HG03066 (cell line): ENCODE results near the gene MST1.
"Not testable (repeated sequence)": the region's sequence is repeated elsewhere in the genome, so short reads cannot be mapped to it uniquely, and the experiment has no call there.

Experiments used
- ATAC-seq: cut with Tn5 transposase; IDR thresholded peaks from one replicate; pipeline ENCODE4 v1.9.1; 2021; ENCODE audit warnings: low read depth; ENCODE audit not compliant: unreplicated experiment

Gene MST1

DNA sequence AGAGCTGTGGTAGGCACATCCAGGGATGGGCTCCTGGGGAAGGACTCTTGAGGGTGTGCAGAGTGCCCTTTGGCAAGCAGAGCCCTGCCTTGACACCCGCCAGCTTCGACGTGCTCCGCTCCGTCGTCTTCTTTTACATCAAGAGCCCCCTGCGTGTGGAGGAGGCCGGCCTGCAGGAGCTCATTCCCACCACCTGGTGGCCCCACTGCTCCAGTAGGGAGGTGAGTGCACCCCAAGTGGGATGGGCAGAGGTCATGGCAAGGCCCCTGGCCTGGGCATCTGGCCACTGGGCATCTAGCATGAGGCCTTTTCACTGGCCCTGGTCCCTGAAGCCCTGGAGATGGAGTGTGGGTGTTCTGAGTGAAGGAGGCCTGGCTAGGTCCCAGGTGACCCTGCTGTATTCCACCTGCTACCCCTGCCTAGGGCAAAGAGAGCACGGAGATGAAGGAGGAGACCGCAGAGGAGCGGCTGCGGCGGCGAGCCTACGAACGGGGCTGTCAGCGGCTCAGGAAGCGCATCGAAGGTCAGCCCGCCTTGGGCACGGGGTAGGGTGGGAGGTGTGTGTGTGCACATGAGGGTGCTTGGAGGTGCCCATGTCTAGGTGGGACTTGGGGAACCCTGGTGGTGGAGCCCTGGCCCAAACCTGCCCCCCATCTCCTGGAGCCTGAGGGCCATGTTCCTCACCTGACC, 12.3 kb upstream of the MST1 start:
- no peak for ATAC-seq

DNA sequence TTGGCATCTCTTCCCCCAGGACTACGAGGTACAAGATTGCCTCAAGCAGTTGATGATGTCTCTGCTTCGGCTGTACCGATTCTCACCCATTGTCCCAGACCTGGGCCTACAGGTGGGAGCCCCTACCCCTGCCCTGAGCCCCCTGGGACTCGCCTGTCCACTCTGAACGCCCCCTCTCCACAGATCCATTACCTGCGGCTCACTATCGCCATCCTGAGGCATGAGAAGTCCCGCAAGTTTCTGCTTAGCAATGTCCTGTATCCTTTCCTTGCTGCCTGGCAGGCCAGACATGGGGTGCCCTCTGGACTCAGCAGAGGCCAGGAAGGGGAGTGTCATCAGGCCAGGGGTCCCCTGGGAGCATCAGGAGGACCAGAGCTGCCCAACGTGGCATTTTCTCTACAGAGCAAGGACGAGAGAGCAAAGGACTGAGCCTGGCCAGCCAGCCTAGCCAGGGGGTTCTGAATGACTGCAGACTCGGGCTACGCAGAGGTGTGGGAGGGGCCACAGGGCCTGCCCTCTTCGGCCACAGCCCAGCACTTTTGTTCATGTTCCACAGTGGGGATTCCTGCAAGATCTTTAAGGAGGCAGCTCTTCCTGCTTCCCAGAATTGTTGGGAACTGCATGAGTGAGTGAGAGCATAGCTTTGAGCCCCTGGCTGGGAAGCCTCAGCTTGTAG, 11.3 kb upstream of the MST1 start:
- no peak for ATAC-seq

DNA sequence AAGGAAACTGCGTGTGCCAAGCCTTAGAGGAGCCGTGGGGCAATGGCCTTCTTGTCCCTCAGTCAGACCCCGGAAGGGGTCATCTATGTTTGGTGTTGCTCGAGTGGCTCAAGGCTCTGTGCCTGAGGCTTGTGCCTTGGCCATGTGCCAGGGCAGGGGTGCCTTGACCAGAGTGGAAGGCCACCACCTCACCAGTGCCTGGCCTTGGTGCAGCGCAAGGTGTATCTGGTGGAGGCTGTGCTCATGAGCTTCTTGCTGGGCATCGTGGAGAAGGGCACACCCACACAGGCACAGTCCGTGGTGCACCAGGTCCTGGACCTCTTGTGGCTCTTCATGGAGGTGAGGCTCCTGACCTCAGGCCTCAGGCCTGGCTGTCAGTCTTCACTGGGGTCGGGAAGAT, 10.7 kb upstream of the MST1 start:
- ATAC-seq = no peak

DNA sequence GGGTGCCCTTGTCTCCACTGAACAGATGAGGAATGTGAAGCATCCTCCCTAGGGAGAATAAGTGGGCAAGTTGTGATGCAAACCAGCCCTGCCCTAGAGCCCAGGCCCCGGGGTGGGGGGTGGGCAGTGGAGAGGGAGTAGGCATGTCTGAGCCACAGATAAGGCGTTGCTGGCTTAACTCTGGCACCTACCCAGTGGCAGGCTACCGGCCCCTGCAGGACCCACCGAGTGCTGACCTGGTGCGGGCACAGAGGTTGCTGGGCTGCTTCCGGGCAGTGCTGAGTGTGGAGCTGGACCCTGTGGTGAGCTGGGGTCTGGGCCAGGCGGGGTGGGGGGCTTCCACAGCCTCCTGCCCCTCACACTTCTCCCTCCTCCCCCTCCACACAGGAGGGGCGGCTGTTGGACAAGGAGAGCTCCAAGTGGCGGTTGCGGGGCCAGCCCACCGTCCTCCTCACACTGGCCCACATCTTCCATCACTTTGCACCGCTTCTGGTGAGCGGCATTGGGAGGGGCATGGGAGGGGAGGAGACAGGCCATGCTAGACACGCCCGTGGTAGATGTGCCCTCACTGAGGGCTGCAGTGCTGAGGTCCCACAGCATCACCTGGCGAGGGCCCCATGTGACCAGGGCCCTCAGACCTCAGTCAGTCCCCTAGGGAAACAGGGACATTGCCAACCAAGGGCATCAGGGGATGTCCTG, 10.2 kb upstream of the MST1 start:
- no peak for ATAC-seq

DNA sequence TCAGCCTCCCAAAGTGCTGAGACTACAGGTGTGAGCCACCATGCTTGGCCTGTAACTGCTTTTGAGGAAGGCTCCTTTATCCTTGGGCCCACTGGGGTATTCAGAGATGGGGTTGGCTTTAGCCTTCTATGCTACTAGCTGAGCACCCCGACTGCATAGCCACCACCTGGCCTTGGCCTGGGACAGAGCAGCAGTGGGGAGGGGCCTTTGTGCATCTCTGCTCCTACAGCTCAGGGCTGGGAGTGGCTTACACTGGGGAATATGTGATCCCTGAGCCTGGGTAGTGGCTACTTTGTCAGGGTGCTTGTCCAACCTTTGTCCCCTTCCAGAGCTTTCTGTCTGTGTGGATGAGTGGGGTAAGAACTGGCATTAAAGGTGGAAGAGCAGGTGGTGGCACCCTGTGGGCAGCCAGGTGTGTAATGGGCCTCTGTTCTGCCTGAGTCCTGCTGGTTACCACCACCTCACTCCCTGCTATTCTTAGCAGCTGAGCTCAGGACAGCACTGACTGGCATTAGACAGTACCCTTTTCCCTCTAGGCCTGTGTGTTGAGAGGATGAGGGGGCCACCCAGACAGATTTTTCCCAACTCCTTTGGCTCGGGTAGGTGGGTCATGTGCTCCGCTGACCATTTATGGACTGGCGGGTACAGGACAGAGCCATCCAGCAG, 6.2 kb upstream of the MST1 start:
- ATAC-seq = not testable (repeated sequence)

DNA sequence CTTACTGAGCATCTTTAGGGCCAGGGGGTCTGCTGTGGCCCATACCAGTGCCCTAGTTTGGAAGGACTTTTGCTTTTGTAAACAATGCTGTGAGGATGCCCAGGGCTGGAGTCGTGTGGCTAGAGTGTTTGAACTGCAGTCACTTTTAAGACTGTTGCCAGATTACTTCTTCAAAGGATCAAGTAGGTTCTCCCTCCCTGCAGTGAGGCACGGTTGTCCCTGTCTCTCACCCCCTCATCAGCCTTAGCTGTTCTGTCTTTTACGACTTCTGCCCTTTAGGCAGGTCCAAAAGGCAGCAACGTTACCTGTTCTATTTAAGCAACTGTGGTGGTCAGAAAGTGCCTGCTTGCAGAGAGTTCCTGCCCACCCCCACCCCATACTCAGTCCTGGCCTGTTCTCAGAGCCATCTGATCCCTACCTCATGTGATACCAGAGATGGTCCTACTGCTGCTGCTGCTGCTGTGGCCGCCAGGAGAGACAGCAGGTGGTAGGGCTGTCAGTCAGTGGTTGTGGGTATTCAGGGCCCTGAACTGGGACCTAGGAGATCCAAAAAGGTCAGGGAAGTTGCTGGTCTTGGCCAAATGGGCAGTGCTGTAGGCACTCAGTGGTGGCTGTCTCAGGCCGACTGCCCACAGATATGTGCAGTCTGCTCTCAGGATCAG, 5.3 kb upstream of the MST1 start:
- ATAC-seq = not testable (repeated sequence)

DNA sequence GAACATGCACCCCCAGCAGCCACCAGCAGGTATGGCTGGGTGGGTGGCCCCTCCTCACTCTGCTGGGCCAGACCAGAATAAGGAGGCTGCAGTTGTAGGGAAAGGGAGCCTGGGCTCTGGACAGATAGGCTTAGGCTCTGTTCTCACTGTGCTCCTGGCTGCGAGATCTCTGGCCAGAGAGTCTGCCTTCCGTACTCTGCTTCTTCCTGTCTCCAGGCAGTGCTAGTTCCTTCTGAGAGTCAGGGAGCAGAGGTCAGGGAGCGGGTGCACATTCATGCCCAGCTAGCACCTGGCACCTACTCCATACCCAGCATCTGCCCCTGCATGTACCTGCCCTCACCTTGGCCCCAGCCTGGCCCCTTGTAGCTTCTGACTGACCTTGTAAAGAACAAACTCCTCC, 2.2 kb upstream of the MST1 start:
- not testable (repeated sequence) for ATAC-seq

DNA sequence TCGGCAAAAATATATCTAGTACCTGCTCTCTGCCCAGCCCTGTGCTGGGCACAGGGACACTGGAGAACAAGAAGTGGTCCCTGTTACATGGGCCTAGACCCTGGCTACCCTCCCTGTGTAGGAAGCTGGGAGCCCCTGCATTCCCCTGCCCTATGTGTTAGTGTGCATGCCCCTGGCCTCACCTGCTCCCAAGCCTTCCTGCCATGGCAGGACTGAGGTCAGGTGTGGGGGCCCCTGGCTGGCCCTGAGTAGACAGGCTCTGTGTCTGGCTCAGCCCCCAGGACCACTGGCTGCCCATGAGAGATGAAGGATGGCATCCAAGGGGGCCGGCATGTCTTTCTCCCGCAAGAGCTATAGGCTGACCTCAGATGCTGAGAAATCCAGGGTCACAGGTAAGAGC, 1.6 kb upstream of the MST1 start:
- ATAC-seq = not testable (repeated sequence)

DNA sequence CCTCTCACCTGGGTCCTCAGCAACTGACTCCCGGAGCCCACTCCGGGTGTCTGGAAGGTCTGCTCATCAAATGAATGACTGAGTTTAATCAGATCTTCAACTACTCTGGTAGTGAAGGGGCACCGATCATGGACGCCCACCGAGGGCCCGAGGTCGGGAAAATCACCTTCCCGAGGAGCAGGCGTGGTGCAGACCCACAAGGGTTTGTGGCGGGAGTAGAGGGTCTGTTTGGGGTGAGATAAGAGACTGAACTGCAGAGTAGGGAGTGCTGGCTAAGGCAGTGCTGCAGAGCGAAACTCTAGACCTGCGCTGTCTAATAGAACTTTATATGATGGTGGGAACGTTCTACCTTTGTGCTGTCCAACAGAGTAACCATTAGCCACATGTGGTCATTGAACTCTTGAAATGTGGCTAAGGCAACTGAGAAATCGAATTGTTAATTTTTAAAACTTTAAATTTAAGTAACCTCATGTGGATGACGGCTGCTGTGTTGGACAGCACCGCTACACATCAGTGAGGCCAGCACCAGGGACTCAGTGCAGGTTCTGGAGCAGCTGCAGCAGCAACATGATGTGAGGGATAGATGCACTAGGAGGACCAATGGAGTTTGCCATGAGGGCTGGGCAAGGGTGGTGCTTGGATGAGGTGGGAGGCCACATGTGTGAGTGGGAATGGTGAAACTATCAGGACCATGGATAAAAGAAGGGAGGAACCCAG, 792 bp upstream of the MST1 start:
- ATAC-seq = not testable (repeated sequence)

DNA sequence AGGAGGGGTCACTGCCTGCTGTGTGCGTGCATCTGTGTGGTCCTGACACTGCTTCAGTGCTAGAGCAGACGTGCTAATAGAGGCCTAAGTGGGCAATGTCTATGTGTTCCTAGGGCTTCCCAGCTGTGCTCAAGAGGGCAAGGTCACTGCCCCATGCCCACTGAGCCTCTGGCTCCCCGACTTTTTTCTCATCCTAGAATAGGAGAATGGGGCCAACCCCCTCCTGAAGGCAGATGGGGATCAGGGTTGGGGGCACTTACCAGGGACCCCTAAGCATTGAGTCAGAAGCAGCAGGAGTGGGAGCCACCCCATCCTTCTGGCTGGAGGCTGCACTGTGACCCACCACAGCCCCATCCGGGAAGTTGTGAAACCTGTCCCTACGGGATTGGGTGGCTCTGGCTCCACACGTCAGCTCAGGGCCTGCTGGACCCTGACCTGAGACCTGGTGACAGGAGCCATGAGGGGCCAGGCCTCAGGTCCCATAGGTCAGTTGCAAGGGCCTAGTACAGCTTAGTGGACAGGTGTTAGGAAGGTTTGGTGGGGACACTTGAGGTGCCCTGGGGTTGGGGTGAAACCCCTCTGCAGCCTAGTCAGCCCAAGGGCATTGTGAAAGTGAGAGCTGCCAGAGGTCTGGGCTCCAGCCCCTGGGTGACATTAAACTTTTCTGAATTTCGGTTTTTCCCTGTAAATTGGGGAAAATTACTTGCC, 782 bp downstream of the MST1 start:
- ATAC-seq = not testable (repeated sequence)

DNA sequence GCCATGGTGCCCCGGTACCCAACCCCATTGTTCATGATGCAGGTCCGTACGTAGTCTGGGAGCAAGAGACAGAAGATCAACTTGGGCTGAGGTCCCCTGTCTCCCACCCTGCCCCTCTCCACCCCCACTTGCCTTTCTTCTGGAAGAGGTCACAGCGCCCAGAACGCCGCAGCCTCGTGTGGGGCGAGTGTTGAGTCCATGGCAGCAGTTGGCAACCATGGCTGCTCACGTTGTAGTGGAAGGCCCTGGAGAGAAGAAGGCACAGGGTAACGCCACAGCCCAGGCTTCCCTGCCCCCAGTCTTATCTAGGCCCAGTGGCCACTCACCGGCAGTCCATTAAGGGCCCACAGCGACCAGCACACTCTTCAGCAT, 1.9 kb downstream of the MST1 start:
- ATAC-seq = not testable (repeated sequence)

DNA sequence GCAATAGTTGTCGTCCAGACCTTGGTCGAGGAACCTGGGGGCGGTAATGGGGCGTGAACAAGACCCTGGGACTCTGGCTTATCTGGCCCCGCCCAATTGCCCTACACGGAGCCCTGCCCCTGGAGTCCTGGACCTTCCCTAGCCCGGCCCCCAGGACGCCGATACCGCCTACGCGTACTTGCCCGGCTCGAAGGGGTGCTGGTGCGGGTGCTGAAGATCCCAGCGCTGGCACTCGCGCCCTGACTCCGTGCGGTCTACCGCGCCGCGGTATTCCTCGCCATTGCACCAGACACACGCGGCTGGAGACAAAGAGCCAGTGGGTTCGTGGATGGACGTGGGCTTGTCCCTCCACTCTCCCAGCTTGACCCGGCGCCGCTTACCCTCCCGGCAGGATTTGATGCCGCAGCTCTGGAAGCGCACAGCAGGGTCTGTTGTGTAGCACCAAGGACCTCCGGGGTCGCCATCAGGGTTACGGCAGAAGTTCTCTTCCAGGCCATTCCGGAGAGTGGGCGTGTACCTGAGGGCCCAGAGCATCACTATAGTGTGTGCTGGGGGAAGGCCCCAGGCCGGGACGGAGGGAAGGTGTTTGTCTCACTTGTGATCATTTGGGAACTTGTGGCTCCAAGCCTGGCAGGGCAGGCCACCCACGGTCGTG, 2.4 kb downstream of the MST1 start:
- not testable (repeated sequence) for ATAC-seq

DNA sequence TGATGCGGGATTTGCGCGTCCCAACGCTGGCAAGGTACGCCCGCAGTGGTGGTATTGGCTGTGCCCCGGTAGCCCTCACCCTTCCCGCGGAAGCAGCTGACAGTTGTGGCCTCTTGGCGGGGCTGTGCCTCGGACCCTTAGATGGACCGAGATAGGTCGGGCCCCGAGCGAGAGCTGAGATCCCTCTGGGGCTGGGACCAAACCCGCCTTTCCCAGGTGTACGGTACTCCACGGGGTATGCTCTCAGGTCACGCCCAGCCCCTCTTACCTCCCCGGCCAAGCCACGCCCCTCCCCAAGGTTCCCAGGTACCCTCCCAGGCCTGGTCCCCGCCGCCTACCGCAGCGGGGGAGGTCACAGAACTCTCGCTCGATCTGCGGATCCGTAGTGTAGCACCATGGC, 2.9 kb downstream of the MST1 start:
- not testable (repeated sequence) for ATAC-seq

DNA sequence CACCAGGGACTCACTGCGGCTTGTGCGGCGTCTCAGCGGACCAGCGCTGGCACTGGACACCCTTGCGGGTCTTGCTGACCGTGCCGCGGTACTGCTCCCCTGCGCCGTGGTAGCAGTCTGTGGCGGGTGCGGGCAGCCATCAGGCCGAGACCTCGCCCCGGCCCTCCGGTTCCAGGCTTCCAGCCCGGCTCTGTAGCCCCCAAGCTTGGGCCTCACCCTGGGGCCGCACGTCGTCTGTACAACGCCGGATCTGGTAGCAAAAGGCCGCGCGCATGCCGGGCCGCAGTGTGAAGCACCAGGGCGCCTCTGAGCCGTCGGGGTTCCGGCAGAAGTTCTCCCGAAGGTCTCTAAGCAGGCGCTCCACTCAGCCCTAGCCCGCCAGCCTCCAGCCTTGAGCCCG, 3.4 kb downstream of the MST1 start:
- not testable (repeated sequence) for ATAC-seq

DNA sequence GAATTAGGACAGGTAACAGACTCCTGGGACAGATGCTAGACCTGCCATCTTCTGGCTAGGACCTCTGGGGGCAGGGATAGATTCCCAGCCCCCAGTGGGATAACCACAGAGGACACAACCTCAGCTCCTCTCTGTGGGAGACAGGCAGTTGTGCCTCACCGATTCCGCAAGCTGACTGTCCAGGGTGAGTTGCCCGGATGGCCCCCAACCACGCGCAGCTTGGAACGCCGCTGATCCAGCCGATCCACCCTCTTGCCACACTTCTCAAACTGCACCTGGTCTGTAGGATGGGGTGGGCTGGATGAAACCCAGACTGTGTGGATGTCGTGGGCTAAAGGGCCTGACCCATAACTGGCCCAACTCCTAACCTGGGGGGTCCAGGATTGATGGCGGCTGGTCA, 4.2 kb downstream of the MST1 start:
- ATAC-seq = not testable (repeated sequence)

DNA sequence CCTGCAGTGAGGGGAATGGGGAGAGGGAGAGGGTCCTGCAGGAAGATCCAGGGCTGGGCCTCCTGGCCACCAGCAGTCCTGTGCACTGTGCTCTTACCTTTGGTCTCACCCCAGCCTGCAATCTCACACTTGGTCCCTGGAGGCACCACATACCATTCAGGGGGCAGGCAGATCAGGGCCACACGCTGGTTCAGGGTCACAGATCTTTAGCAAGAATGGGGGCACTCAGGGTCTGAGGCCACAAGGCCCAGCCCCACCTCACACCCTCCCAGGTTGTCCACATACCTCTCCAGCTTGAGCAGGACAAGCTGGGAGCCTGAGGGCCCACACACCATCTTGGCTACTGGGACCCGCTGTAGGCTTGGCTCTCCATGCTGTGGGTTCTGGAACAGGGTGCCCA, 4.8 kb downstream of the MST1 start:
- ATAC-seq = not testable (repeated sequence)

DNA sequence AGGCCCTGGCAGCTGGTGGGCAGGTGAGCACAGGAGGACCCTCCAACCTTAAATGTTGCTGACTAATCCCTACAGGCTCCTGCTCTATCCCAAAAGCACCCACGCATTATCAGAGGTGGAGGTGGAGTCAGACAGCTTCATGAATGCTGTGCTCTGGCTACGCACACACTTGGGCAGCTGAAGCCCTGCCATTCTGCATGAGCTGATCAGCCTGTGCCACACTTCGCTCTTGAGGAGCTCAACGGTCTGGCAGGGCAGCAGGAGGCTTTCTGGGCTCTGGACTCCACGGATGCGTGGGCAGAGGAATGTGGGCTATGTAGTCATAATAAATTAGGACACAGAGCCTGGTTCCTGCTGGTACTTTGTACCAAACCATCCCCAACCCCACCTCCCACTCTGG, 6.1 kb downstream of the MST1 start:
- ATAC-seq = no peak

DNA sequence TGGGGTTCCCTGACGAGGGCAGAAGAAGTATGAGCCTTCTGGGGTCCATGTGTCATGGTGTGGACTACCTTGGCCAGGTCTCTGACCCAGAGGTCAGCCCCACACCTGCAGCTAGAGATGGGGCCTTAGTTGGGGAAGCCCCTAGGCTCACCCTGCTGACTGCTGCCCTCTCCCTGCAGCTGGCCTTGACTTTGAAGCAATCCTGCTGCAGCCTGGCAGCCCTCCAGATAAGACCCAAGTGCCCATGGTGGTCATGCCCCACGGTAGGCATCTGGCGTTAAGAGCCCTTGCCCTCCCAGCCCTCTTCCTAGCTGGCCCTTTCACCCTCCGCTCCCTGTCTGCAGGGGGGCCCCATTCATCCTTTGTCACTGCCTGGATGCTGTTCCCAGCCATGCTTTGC, 7.7 kb downstream of the MST1 start:
- no peak for ATAC-seq

DNA sequence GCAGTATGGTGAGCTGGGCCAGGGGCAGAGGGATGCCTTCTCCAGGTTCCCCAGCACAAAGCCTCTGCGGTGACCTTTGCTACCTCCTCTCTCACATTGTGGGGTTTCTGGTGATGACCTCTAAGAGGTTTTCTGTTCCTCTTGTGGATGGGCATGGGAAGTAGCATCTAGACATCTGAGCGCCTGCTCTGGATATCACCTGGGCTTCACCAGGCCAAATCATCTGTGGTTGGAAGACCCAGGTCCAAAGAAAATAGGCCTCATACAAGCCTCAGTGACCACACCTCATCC, 8.1 kb downstream of the MST1 start:
- ATAC-seq = no peak
